ENCODE measurements around the gene TYW1. TPM values are rescaled to one million over a fixed set of nuclear protein-coding genes. Genes with fewer than 3 reads are reported as not detected.
"Not testable (repeated sequence)": the region's sequence is repeated elsewhere in the genome, so short reads cannot be mapped to it uniquely, and the experiment has no call there.

The TYW1 gene
- total RNA-seq, 1 donor from 2014 or later = 17.7 TPM

DNA sequence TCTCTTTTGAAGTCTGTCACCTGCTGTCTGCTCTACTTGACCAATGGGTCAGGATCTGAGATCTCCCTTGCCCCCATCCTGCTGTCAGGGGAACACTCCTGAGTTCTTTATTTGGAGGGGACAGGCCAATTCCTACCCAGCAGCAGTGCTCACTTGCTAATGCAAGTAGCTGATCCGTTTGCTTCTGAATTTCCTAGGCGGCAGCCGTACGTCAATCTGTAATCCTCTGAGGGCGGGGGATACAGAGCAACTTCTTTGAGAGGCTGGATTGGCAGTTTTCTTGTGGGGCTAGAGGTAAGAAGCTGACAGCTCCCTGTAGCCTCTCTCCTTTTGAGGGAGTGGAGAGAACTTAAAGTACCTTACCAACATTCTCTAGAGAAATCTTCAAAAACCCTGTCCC is 36.6 kb downstream of the TYW1 start:
- TF ChIP-seq, protein P1, sequence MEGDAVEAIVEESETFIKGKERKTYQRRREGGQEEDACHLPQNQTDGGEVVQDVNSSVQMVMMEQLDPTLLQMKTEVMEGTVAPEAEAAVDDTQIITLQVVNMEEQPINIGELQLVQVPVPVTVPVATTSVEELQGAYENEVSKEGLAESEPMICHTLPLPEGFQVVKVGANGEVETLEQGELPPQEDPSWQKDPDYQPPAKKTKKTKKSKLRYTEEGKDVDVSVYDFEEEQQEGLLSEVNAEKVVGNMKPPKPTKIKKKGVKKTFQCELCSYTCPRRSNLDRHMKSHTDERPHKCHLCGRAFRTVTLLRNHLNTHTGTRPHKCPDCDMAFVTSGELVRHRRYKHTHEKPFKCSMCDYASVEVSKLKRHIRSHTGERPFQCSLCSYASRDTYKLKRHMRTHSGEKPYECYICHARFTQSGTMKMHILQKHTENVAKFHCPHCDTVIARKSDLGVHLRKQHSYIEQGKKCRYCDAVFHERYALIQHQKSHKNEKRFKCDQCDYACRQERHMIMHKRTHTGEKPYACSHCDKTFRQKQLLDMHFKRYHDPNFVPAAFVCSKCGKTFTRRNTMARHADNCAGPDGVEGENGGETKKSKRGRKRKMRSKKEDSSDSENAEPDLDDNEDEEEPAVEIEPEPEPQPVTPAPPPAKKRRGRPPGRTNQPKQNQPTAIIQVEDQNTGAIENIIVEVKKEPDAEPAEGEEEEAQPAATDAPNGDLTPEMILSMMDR (conservative IDR thresholded peaks at IDR 0.05) = no peak
- Mint-ChIP-seq H3K9me3 (peaks cover 3% of the 10 kb centered on the region), H3K4me1 (ENCODE audit: unreplicated experiment) (no peaks in the 10 kb centered on the region), H3K36me3 (peaks cover 19% of the 10 kb centered on the region), H3K27ac (no peak overlapping the region), H3K4me3 (no peak overlapping the region), H3K27me3 (no peaks in the 10 kb centered on the region)
- DNase-seq (ENCODE audit: extremely low spot score, unreplicated experiment) = no peak

DNA sequence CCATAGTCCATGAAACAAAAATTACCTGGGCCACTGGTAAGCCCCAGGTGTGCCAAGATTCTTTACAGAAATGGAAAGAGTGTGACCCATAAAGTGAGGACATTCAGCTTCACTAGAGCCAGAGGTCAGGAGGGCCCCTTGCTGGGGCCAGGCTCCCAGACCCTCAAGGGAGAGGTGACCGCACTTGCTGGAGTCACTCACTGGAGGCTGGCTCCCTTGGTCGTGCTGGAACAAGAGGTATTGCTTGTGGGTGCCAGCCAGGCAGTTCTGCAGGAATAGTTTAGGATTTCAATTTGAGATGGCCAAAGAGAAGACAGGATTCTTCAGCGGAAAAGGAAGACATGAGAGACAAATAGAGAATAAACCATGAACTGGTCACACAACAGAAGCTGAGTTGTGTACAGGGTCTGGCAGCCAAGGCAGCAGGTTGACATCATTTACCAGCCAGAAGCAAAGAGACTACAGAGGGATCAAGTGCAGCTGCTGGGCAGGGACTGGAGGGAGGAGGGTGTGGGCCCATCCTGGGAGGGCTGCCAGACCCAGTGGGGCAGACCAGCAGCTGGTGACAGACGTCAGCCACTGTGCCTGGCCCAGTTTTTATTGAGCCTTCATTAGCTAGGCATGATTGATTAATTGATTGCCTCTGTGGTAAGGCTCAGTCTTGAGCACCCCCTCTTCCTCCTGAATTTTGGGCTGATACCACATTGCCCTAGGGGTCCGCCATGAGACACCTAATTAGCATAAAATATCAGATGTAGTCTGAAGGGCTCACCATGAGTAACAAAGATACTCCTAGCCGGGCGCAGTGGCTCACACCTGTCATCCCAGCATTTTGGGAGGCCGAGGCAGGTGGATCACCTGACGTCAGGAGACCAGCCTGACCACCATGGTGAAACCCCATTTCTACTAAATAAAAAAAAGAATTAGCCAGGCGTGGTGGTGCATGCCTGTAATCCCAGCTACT is 40.1 kb downstream of the TYW1 start:
- not testable (repeated sequence) for H3K27me3 Mint-ChIP-seq; H3K4me3 Mint-ChIP-seq; DNase-seq (ENCODE audit: extremely low spot score, unreplicated experiment); H3K27ac Mint-ChIP-seq; H3K4me1 Mint-ChIP-seq (ENCODE audit: unreplicated experiment); H3K9me3 Mint-ChIP-seq
- peaks cover 10% of the 10 kb centered on the region for H3K36me3 Mint-ChIP-seq

DNA sequence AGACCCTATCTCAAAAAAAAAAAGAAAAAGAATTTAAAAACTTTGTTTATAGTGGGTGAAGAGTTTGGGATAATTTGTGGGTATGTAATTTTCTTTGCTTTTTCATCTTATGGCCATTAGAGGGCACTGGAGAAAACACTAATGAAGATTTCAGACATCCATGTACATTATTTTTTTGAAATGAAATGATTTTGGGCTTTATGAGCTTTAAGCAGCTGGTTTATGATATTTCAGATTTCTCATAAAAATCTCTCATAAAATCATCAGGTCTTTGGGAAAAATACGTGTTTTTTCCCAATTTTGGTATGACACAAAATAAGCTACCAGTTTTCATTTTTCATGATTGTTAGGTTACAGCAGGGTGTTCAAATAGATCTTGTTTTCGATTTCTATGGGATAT is 44.2 kb downstream of the TYW1 start:
- H3K27me3 Mint-ChIP-seq; H3K4me3 Mint-ChIP-seq; H3K27ac Mint-ChIP-seq; H3K36me3 Mint-ChIP-seq; H3K4me1 Mint-ChIP-seq (ENCODE audit: unreplicated experiment); H3K9me3 Mint-ChIP-seq; DNase-seq (ENCODE audit: extremely low spot score, unreplicated experiment): not testable (repeated sequence)
- TF ChIP-seq, protein P1 (conservative IDR thresholded peaks at IDR 0.05) = peak; percentile 67

DNA sequence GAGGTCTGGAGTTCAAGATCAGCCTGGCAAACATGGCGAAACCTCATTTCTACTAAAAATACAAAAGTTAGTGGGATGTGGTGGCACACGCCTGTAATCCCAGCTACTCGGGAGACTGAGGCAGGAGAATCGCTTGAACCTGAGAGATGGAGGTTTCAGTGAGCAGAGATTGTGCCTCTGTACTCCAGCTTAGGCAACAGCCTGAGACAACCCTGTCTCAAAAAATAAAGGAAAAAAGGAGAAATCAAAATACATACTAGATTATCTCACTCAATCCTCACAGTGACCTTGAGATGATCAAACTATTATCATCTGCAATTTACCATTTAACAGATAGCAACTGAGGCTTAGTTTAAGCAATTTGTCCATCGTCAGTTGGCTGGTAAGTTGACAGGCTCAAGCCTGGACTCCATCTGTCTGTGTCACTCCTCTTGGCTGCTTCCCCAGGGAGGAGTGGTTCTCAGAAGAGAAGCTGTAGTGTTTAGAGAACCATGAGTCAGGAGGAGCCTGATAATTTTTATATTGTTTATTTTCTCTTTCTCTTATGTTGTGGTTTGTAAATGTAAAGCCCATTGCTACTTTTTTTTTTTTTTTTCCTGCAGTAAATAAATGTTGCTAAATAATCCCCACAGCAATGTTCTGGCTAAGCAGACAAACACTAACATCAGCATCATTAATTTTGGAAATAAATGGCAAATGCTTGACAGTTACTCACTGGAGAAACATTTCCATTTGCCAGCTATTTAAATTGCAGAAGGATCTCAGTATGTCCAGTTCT is 46.3 kb downstream of the TYW1 start:
- H3K4me1 Mint-ChIP-seq (ENCODE audit: unreplicated experiment); DNase-seq (ENCODE audit: extremely low spot score, unreplicated experiment); H3K36me3 Mint-ChIP-seq; H3K4me3 Mint-ChIP-seq; H3K27ac Mint-ChIP-seq; H3K9me3 Mint-ChIP-seq; H3K27me3 Mint-ChIP-seq: not testable (repeated sequence)

DNA sequence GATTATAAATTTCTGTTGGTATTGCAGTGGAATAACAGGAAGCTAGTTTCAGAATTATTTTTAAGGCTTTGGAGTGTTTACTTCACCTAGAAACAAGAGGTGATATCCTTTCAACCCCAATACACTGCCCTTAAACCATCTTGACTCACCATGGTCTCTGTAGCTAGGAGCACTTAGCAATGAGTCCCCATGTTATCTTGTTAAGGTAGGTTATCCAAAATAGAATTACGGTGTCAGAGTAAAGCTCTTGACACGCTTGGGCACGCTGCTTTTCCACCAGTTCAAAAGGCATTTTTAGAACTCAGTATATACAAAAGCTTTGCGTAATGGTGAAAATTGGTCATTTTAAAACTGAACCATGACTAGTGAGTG is 46.9 kb downstream of the TYW1 start:
- not testable (repeated sequence) for H3K4me3 Mint-ChIP-seq; H3K36me3 Mint-ChIP-seq; H3K4me1 Mint-ChIP-seq (ENCODE audit: unreplicated experiment); DNase-seq (ENCODE audit: extremely low spot score, unreplicated experiment); H3K27me3 Mint-ChIP-seq; H3K9me3 Mint-ChIP-seq; H3K27ac Mint-ChIP-seq

DNA sequence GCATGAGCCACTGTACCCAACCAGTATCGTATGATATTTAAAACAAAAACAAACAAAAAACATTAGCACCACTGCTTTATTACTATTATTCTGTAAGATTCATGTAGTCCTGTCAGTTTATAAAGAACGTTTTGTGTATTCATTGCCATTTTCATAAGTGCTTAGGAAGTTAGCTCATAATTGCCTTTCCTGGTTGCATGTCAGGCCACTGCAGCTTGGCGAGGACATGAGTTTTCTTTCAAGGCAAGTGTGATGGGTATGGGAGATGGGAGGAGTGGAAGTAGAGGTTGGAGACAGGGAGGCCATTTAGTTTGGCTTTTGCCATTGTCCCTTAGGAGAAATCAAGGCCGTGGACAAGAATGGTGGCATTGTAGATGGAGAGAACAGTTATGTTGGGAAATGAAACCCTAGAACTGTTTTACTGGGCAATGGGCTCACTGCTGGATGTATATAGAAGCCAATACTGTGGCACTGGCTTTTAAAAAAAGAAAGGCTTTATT is 48.9 kb downstream of the TYW1 start:
- TF ChIP-seq, protein P1 (conservative IDR thresholded peaks at IDR 0.05) = no peak
- Mint-ChIP-seq H3K36me3 (peaks cover 15% of the 10 kb centered on the region), H3K27me3 (no peaks in the 10 kb centered on the region), H3K4me3 (no peak overlapping the region), H3K27ac (no peak overlapping the region), H3K9me3 (no peaks in the 10 kb centered on the region), H3K4me1 (ENCODE audit: unreplicated experiment) (no peaks in the 10 kb centered on the region)
- no peak for DNase-seq (ENCODE audit: extremely low spot score, unreplicated experiment)

DNA sequence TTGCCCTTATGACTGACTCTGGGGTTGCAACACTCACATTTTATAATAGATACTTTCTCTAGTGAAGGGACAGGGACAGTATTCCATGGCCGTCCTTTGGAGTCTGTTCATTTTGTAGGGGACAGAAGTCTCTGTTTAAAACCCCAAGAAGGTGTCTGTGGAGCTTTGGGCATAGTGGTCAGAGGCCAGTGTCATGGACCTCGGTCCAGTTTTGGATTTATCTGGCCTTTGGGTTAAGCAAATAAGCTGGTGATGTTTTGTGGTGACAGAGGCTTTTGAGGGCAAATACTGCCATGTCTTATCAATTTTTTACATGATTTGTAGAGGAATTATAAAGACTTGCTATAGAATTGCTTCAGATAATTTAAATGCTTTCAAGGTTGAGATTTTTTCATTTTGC is 50.2 kb downstream of the TYW1 start:
- H3K9me3 Mint-ChIP-seq; H3K27me3 Mint-ChIP-seq; H3K4me3 Mint-ChIP-seq; DNase-seq (ENCODE audit: extremely low spot score, unreplicated experiment); H3K4me1 Mint-ChIP-seq (ENCODE audit: unreplicated experiment); H3K27ac Mint-ChIP-seq: not testable (repeated sequence)
- H3K36me3 Mint-ChIP-seq = peaks cover 24% of the 10 kb centered on the region

DNA sequence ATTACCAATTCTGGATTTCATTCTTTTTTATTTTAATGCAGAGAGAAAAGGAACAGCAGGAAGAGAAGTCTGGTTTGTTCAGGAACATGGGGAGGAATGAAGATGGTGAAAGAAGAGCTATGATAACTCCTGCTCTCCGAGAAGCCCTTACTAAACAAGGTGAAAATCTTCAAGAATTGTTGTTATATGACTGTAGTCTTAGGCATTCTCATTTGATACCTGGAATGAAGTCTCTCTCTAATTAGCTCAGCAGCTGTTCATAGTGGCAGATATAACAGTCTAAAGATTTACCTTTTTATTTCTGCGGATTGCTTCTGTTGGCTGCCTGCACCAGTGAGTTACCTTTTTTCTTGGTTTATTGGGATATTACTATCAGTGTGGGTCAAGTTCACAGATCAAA is 53.3 kb downstream of the TYW1 start:
- not testable (repeated sequence) for H3K27me3 Mint-ChIP-seq; DNase-seq (ENCODE audit: extremely low spot score, unreplicated experiment); H3K4me3 Mint-ChIP-seq; H3K9me3 Mint-ChIP-seq; H3K27ac Mint-ChIP-seq; H3K4me1 Mint-ChIP-seq (ENCODE audit: unreplicated experiment)
- peaks cover 33% of the 10 kb centered on the region for H3K36me3 Mint-ChIP-seq

DNA sequence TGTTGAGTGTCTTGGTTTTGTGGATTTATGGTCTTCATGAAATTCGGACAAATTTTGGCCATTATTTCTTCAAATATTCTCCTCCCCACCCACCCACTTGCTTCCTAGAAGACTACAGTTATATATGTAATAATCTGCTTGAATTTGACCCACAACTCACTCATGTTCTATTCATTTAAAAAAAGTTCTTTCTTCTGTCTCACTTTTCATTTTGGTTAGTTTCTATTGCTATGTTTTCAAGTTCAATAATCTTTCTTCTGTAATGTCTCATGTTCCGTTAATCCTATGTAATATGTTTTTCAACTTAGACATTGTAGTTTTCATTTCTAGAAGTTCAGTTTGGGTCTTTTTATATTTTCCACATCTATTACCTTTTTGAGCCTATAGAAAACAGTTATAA is 55.5 kb downstream of the TYW1 start:
- not testable (repeated sequence) for H3K9me3 Mint-ChIP-seq; H3K27me3 Mint-ChIP-seq; H3K4me3 Mint-ChIP-seq; DNase-seq (ENCODE audit: extremely low spot score, unreplicated experiment); H3K4me1 Mint-ChIP-seq (ENCODE audit: unreplicated experiment); H3K27ac Mint-ChIP-seq
- H3K36me3 Mint-ChIP-seq = peaks cover 28% of the 10 kb centered on the region
